Stimulated activated CD4-positive, alpha-beta T cell treated with anti-CD3 and anti-CD28 coated beads, TNF-alpha, amount 100 ng/mL, for 4 hours (primary cell): ENCODE measurements around the gene KITLG.
"Not testable (repeated sequence)": the region's sequence is repeated elsewhere in the genome, so short reads cannot be mapped to it uniquely, and the experiment has no call there.

ENCODE experiments used
- DNase-seq, 3 experiments: peaks; one replicate each; pipeline ENCODE4 v3.0.0-alpha.2; 2020; ENCODE audit warnings: low read depth in 3 of 3

The KITLG gene

DNA sequence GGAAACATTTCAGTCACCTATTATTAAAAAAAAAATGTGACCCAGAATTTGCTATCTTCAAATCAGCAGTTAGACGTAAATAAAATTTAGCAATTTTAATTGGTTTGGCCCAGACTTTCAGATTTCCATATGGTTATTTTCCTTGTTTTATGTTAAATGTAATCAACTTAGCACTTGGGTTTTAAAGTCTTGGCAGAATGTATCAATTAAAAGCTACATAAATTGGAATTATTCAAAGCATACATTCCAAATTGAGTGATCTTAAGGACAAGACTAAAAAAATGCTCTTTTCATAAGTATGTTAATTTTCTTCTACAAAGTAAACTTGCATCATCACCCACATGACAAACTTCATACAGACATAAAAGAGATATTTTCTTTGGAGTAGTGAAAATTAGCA is 3.4 kb downstream of the KITLG start:
- no peak for DNase-seq

DNA sequence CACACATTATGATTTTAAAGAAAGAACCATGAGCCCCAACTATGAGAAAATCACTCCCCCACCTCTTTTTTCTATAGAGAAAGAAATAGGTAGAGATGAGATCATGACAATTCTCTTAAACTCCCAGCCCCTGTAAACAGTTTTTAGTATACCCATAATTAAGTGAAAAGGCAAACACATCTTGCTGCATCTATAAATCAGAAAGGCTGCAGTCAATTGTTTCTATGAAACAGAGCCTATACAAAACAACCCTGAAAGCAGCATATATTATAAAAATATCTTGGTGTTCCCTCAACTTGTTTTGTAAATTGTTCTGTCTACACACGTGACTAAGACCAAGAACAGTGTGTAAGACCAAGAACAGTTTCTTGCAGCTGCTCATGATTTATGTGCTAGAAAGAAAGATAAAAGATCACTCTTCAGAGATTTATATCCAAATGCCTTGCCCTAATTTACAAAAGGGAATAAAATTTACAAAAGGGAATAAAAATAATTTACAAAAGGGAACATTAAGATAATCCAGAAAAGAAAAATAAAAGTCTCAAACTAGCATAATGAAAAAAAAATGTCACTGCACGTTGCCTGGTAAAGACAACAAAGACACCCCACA is 4.8 kb downstream of the KITLG start:
- no peak for DNase-seq

- DNase-seq, result no peak
These were observed 6.0 kb downstream of the KITLG start for GRCh38 chr12:88574278-88574677.

DNA sequence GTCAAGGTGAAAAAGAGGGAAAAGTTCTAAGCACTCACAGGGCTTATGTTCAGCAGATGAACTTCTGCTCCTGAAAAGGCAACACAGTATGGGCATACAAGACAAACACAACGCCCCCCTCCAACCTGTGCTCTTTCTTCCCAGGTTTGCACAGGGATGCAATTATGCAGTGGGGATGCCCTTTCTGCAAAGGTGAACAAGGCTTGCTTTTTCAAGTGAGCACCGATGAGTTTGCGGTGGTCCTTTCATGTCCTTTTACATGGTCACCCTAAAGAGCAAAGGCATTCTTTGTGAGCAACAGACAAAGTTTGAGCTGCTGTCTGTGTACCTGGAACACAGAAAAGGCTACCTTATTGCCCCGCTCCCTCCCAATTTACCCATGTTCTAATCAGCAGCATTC is 6.7 kb downstream of the KITLG start:
- no peak for DNase-seq

DNA sequence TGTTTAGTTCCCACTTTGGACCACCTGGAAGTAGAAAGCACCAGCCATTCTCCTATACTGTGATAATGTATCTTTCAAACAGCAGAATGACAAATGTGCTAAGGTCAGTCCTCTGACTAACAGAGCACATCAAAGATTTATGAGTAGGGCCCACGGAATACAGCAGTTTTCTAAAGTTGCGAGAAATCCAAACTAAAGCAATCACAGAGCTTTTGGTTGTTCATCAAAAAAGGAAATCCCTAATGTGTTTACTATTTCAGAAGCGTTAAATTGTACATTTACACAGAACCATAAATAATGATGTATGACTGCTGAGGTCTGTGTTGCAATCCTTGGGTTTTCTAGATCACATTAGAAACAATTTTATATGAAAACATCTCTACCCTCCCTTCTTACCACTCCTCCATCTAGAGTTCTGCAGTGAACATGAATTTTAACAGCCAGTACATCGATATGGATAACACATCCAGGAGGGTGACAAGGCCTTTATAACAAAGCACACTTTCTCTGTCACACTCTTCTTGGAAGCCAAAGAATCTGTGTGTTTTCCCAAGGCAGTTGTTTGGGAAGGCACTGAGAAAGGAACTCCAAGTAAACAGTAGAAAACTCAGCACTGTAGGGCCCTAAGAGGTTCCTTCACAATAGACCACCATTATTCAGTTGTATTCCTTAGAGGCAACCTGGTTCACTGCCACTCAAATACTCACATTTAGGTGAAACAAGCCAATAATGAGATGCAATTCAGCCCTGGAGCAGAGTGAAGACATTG is 7.3 kb downstream of the KITLG start:
- DNase-seq, result no peak

DNA sequence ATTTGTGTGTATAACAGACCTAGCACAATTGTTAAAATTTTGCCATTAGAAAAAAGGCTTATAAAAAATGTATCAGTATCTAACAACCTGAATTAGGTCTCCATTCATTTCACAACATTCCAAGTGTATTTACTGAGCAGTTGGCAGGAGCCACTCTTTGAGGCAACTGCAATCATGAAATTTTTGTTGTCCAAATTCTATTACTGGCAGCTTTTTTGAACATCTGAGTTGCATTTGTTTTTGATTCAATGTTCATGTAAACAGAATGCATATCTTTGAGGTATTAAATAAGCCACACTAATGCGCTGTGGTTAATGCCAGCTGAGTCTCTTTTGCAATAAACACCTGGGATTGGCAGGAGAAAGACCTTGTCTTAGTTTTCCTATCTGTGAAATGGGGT is 8.7 kb downstream of the KITLG start:
- no peak for DNase-seq

- no peak for DNase-seq
These were observed 10.2 kb downstream of the KITLG start for GRCh38 chr12:88570103-88570502.

DNA sequence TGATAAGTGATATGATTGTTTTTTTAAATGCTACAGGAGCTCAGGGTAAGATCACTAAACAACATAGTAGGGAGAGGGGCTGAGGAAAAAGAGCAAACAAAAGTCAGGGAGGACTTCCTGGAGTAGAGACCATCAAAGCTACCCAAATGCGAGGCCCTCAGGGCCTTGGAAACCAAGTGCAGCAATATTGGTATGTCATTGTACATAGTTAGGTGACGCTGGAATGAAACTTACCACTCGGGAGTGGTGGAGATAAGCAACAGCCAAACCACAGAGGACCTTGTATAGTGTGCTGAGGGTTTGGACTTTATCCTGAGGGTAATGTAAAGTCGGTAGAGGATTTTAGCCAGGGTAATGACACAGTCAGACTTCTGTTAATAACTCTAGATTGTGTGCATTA is 13.8 kb downstream of the KITLG start:
- no peak for DNase-seq

DNA sequence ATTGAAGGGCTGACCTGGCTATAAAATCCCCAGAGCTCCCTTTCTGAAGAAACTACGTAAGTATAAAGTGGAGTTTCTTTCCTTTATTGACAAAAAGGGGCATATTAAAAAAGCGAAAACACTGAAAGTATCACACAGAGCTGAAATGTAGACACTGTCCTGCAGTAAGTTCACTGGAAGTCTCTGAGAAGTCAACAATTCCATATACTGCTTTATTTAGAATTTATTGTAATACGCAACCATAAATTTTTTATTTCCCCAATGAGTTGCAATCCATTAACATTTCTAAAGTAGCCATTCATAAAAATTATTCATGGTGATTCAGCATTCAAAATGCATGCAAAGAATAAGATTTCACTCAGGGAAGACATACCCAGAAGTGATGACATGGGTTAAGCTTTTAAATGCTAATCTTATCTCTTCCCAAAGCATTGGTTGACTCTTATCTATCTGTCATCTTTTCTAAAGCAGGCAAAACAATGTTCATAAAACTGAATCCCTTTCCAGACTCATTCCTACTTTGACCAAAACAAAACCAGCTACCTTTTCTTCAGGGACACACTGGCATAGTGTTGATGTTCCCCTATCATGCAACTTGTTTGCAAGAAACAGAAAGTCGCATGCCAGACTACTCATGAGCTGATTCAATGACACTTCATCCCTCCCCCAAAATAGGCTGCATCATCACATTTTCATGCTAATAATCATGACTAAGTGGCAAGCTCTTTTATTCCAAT is 17.3 kb downstream of the KITLG start:
- DNase-seq, result no peak

DNA sequence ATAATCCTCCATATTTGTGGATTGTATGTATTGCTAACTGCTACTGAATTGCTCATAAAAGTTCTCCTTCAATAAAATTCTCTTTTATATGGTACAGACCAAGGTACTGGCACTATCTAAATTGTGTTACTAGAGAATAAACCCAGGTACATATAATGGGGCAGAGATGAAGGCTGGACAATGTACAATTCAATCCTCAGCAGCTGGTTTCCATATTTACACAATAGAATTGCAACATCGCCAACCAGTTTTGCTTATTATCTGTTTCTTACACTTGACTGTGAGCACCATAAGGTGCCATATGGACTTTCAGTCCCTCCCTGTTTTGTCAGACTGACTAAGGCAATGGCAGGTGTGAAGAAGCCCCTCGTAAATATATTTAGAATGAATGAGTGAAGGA is 18.1 kb downstream of the KITLG start:
- DNase-seq, result no peak

GRCh38 chr12:88559772-88560171 is 20.5 kb downstream of the KITLG start:
- DNase-seq, result no peak

DNA sequence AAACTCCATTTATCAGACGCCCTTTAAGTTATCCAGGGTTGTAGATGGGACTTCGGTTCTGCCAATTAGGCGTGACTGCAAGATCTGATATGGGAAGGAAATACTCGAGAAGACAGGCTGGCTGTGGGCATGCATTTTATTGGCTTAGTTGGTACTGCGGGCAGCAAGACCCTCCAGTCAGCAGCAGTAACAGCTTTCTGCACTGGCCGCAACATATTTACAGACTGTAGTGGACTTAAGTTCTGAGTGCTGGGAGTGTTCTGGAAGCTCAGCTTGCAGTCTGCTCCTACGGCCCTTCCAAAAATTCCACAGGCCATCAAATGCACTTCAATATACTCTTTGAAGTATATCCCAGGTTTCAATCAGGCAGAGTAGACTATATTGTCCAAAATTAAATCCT is 21.1 kb downstream of the KITLG start:
- DNase-seq, result no peak

- DNase-seq, result no peak
These were observed 21.9 kb downstream of the KITLG start for GRCh38 chr12:88558340-88558867.

- DNase-seq, result no peak
These were observed 24.0 kb downstream of the KITLG start for GRCh38 chr12:88556213-88556774.

DNA sequence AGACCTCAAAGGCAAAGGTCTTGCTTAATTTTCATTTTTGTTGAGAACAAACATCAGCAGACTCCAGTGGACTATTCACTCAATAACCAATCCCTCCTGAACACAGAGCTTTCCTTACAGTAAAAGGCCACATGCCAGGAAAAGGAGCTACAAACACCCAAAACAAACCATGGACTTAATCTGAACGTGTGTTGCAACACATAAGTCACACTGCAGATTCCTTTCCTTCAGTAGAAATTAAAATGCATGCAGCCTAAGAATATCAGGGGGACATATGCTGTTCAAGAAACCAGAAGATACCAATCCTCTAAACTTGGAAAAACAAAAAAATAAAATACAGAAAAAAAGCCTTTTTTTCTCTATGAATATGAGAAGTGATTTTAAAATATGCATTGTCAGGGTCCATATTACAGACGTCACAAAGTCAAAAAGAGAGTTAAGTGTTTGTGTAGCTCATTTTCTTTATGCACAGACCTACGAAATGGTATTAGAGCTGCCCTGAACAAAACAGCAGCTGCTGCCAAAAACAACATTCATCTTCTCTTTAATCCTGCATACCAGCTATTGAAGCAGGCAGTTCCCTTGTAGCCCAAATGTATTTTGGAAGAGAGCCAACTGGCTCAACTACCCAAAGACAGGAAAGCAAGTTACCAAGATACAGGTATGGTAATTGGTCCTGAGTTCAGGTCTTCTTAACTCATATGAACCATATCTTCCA is 26.2 kb downstream of the KITLG start:
- DNase-seq, result no peak

- DNase-seq, result no peak
These were observed 27.6 kb downstream of the KITLG start for GRCh38 chr12:88552610-88553079.

DNA sequence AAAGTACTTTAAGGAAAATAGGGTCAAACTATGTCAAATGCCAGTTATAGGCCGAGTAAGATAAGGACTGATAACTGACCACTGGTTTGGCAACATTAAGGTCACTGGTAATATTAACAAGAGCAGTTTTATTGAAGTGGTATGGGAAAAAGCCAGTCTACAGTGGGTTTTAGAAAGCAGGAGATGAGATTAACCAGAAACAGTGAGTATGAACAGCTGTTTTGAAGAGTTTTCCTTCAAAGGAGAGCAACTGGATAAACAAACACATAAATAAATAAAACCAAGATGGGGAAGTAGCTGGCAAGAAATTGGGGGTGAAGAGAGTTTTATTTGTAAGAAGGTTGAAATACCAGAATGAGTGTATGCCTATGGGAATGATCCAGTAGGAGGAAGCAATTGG is 30.3 kb downstream of the KITLG start:
- no peak for DNase-seq

DNA sequence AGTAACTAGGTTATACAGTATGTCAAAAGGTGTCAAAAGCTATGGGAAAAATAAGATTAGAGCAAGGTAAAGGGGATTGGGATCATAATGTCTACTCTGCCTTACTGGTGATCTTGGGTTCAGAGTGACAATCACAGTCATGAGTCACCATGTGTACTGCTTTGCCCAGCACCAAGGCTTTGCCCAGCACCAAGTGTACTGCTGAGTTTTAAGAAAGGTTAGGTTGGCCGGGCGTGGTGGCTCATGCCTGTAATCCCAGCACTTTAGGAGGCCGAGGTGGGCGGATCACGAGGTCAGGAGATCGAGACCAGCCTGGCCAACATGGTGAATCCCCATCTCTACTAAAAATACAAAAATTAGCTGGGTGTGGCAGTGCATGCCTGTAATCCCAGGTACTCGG is 32.3 kb downstream of the KITLG start:
- not testable (repeated sequence) for DNase-seq

GRCh38 chr12:88546853-88547252 is 33.4 kb downstream of the KITLG start:
- no peak for DNase-seq

GRCh38 chr12:88546226-88546625 is 34.0 kb downstream of the KITLG start:
- no peak for DNase-seq
